SU-DHL-6 (cell line): Measurements from ENCODE around the gene USP47.
A peak's percentile ranks its signal among the peaks of the same experiment; 100 is the strongest.

Source experiments
- H2AFZ ChIP-seq: fragments of 200-600 bp; sonication (generic); 2 replicates; pipeline ENCODE4 v1.6.1; 2014; ENCODE audit warnings: low read depth, mild to moderate bottlenecking, moderate library complexity, mixed read lengths, antibody characterized with exemption, low read length; ENCODE audit not compliant: severe bottlenecking
- H3F3A ChIP-seq: fragments of 200-600 bp; shearing (Covaris generic); 2 replicates; pipeline ENCODE4 v1.6.0; 2016; ENCODE audit warnings: antibody characterized with exemption, mild to moderate bottlenecking; ENCODE audit not compliant: insufficient read depth
- H3K27ac ChIP-seq: fragments of 200-600 bp; sonication (generic); 2 replicates; pipeline ENCODE4 v1.5.1; 2016; ENCODE audit warnings: low read depth, mild to moderate bottlenecking, low read length, moderate library complexity, mixed read lengths
- H3K27me3 ChIP-seq: fragments of 200-600 bp; sonication (generic), shearing (Covaris generic); 2 replicates; pipeline ENCODE4 v1.6.0; 2014; ENCODE audit warnings: mild to moderate bottlenecking, low read length
- H3K36me3 ChIP-seq: fragments of 200-600 bp; sonication (generic); 2 replicates; pipeline ENCODE4 v1.6.1; 2014; ENCODE audit warnings: mild to moderate bottlenecking, low read length, mixed read lengths
- H3K4me2 ChIP-seq: fragments of 300-600, 200-600 bp; shearing (Covaris generic), sonication (generic); 2 replicates; pipeline ENCODE4 v1.6.0; 2014; ENCODE audit warnings: low read length, low read depth, mild to moderate bottlenecking; ENCODE audit not compliant: poor library complexity, severe bottlenecking
- H3K4me3 ChIP-seq: fragments of 200-600 bp; sonication (generic); 2 replicates; pipeline ENCODE4 v1.5.1; 2014; ENCODE audit warnings: antibody characterized with exemption, low read length, mild to moderate bottlenecking, mixed read lengths; ENCODE audit not compliant: insufficient read depth, poor library complexity, severe bottlenecking
- H3K79me2 ChIP-seq: fragments of 200-600 bp; sonication (generic); 2 replicates; pipeline ENCODE4 v1.6.1; 2014; ENCODE audit warnings: mild to moderate bottlenecking, low read length, moderate library complexity; ENCODE audit not compliant: insufficient read depth
- H3K9ac ChIP-seq: fragments of 200-600 bp; sonication (generic); 2 replicates; pipeline ENCODE4 v1.7.0; 2014; ENCODE audit warnings: mild to moderate bottlenecking, low read length
- H3K9me2 ChIP-seq: fragments of 200-600 bp; sonication (generic); replicated peaks from 2 replicates; pipeline ENCODE4 v1.6.1; 2014; ENCODE audit warnings: low read length; ENCODE audit not compliant: insufficient read depth
- H3K9me3 ChIP-seq: fragments of 200-600 bp; sonication (generic); 2 replicates; pipeline ENCODE4 v1.6.1; 2014; ENCODE audit warnings: low read length, mixed read lengths; ENCODE audit not compliant: insufficient read depth
- H4K20me1 ChIP-seq: fragments of 200-600 bp; sonication (generic); 2 replicates; pipeline ENCODE4 v1.6.1; 2014; ENCODE audit warnings: low read depth, mild to moderate bottlenecking, antibody characterized with exemption, low read length, moderate library complexity, mixed read lengths
- EZH2phosphoT487 ChIP-seq: fragments of 200-600 bp; sonication (generic), shearing (Covaris generic); conservative IDR thresholded peaks from 2 replicates; pipeline ENCODE4 v1.6.1; 2018; ENCODE audit warnings: mild to moderate bottlenecking, antibody characterized with exemption, low read length, moderate library complexity, mixed read lengths
- TF ChIP-seq, protein P1 (sequence below): fragments of 200-600 bp; sonication (generic); IDR thresholded peaks from one replicate; pipeline ENCODE4 v1.5.1; 2017; ENCODE audit warnings: antibody characterized with exemption, mild to moderate bottlenecking, low read length, moderate library complexity; ENCODE audit not compliant: insufficient read depth, poor library complexity, severe bottlenecking

The USP47 gene

DNA sequence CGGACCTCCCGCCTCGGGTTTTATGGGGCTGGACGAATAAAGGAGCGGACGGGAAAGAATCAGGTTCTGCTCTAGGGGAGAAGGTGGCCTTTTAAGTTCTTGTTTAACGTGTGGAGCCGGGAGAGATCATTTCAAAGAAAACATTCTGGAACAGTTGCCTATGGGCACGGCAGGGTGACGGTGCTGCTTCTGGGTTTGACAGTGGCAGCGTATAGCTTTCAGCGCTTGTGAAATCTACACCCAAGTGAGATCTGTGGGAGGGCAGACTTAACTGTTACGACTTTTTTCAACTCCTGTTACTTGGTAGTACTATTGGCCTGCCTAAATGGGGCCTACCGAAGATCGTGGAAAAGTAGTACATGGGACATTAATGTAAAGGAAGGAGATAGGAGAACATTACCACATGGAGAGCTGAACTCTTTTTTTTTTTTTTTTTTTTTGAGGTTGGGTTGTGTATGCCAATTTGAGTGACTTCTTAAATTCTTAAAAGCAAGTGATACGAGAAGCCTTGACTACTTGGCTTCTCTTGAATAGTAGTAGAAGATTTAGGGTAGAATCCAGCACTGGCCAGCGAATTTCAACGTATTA lies 743 bp downstream of the USP47 start:
- Histone ChIP-seq H3K9ac (peak overlapping the region; percentile 91), H3K36me3 (no peaks in the 10 kb centered on the region), H2AFZ (peak overlapping the region; percentile 96), H4K20me1 (peaks cover 36% of the 10 kb centered on the region), H3K9me3 (no peaks in the 10 kb centered on the region), H3K27ac (peak overlapping the region; percentile 81), H3K4me2 (peak overlapping the region; percentile 88), H3F3A (no peaks in the 10 kb centered on the region; the same call in 1 of the 2 replicates), H3K9me2 (no peaks in the 10 kb centered on the region), H3K27me3 (no peaks in the 10 kb centered on the region), H3K79me2 (peaks cover 51% of the 10 kb centered on the region), H3K4me3 (peak overlapping the region; percentile 83)
- no peak for TF ChIP-seq EZH2phosphoT487
- TF ChIP-seq, protein P1, sequence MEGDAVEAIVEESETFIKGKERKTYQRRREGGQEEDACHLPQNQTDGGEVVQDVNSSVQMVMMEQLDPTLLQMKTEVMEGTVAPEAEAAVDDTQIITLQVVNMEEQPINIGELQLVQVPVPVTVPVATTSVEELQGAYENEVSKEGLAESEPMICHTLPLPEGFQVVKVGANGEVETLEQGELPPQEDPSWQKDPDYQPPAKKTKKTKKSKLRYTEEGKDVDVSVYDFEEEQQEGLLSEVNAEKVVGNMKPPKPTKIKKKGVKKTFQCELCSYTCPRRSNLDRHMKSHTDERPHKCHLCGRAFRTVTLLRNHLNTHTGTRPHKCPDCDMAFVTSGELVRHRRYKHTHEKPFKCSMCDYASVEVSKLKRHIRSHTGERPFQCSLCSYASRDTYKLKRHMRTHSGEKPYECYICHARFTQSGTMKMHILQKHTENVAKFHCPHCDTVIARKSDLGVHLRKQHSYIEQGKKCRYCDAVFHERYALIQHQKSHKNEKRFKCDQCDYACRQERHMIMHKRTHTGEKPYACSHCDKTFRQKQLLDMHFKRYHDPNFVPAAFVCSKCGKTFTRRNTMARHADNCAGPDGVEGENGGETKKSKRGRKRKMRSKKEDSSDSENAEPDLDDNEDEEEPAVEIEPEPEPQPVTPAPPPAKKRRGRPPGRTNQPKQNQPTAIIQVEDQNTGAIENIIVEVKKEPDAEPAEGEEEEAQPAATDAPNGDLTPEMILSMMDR = no peak

DNA sequence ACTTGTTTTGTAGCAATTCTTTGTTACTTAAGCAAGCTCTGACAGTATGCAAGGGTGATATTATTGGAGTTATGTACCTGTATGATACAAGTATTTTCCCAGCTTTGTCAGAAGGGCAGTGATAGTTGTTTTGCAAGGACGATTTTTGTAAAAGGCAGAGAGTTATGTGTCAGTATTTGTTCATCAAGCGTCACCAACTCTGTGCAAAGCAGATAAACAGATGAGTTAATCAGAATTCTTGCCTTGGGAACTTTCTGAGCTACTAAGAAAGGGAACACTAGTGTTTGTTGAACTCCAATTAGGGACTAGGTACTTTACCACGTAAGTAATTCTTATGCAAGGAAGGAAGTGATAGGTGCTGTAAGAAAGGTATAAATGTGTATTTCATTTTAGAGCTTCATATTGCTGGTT lies 1.4 kb downstream of the USP47 start:
- Histone ChIP-seq H3K79me2 (peaks cover 58% of the 10 kb centered on the region), H3K4me2 (peak overlapping the region; percentile 88), H3K27me3 (no peaks in the 10 kb centered on the region), H2AFZ (no peak overlapping the region), H3F3A (no peaks in the 10 kb centered on the region; the same call in 1 of the 2 replicates), H3K4me3 (peak overlapping the region; percentile 83), H3K9me2 (no peaks in the 10 kb centered on the region), H3K9ac (peak overlapping the region; percentile 91), H3K36me3 (no peaks in the 10 kb centered on the region), H4K20me1 (peaks cover 36% of the 10 kb centered on the region), H3K9me3 (no peaks in the 10 kb centered on the region), H3K27ac (peak overlapping the region; percentile 81; the same call in 1 of the 2 replicates)
- no peak for TF ChIP-seq EZH2phosphoT487
- TF ChIP-seq, protein P1 = no peak

DNA sequence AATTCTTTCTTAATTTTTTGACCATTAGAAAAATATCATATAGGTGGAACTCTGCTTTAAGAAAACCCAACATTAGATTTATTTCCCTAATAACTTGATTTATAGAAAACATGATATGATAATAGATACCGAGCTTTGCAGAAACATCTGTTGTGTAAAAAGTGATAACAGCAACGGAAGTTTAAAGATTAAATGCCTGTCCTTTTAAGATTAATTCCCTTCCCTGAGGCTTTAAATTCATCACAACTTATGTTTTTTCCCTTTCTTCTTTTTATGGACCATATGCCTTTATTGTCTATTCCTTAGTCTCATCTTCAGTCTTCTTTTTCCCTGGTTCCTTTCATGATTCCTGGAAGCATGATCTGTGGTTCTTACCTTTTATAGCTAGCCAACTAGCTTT lies 1.9 kb downstream of the USP47 start:
- peaks cover 36% of the 10 kb centered on the region for H4K20me1 ChIP-seq
- peak overlapping the region; percentile 83 for H3K4me3 ChIP-seq
- no peaks in the 10 kb centered on the region for H3K9me2 ChIP-seq
- no peaks in the 10 kb centered on the region for H3K27me3 ChIP-seq
- H3F3A ChIP-seq = no peaks in the 10 kb centered on the region; the same call in 1 of the 2 replicates
- H2AFZ ChIP-seq = no peak overlapping the region
- peak overlapping the region; percentile 88 for H3K4me2 ChIP-seq
- no peaks in the 10 kb centered on the region for H3K36me3 ChIP-seq
- H3K79me2 ChIP-seq = peaks cover 61% of the 10 kb centered on the region
- H3K9me3 ChIP-seq = no peaks in the 10 kb centered on the region
- H3K9ac ChIP-seq = peak overlapping the region; percentile 91; the same call in 1 of the 2 replicates
- TF ChIP-seq, protein P1 = no peak
- no peak for TF ChIP-seq EZH2phosphoT487
- no peak overlapping the region for H3K27ac ChIP-seq
